Erythroblast (primary cell): ENCODE results near the gene TSPO.
"Not testable (repeated sequence)": the region's sequence is repeated elsewhere in the genome, so short reads cannot be mapped to it uniquely, and the experiment has no call there.

Experiments used
- DNase-seq, 2 experiments: peaks; one replicate each; lab custom pipeline; 2025; lab: John Stamatoyannopoulos, UW
- GATA1 ChIP-seq: IDR thresholded peaks from 2 replicates; pipeline ENCODE4 v1.6.1; 2011; ENCODE audit warnings: low read depth, mild to moderate bottlenecking, control low read depth, low read length, moderate library complexity
- POLR2A ChIP-seq: IDR thresholded peaks from 2 replicates; pipeline ENCODE4 v1.6.1; 2011; ENCODE audit warnings: mild to moderate bottlenecking, low read length

TSPO gene

DNA sequence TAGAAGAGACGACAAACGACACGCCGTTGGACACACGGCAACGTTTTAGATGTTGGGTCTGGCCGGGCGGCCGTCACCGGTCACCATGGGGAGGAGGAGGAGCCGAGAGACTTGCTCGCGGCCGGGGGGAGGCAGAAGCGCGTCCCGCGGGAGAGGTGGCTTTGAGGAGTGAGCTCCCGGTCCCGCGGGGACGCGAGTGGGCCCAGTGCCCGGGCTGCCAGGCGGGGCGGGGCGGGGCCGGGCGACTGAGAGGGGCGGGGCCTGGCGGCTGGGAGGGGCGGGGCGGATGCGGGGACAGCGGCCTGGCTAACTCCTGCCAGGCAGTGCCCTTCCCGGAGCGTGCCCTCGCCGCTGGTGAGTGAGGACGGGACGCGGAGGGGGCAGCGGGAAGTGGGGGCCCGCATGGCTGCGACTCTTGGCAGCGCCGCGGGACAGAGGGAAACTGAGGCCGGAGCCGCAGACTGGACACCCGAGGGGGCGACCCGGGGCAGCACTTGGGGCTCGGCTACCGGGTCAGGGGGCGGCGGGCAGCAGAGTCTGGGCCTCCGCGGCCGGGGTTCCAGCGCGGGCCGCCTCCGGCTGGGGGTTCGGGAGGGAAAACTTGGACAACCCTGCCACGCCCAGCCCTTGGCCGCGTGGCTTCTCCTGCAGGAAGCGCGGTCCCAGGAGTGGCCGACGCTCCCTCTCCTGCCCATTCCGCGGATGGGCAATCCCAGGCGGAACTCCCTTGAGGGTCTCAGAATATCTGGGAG, at the start of gene TSPO:
Gene TSPO, plus strand, starts transcription at position 309 of the 752 bp plus-strand sequence. CDS start 7,680 bp downstream, outside the sequence.
- peak; percentile 60 to 74 for DNase-seq
- TF ChIP-seq GATA1 (no peak), POLR2A (no peak)

DNA sequence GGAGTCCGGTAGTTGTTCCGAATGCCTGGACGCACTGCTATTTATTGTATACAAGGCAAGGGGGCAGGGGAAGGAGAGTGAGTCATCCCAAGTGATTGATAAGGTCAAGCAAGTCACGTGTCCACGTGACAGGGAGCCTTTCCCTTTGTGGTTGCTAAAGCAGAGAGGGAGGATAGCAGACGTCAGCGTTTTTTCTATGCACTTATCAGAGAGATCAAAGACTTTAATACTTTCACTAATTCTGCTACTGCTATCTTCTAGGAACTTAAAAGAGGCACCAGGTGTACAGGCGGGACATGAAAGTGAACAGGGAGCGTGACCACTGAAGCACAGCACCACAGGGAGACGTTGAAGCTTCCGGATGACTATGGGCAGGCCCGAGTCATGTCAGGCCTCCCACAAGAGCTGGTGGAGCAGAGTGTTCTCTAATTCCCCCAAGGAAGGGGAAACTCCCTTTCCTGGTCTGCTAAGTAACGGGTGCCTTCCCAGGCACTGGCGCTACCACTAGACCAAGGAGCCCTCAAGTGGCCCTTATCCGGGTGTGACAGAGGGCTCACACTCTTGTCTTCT, 47.2 kb upstream of the TSPO start:
- peak; percentile 92 to 95 for DNase-seq

DNA sequence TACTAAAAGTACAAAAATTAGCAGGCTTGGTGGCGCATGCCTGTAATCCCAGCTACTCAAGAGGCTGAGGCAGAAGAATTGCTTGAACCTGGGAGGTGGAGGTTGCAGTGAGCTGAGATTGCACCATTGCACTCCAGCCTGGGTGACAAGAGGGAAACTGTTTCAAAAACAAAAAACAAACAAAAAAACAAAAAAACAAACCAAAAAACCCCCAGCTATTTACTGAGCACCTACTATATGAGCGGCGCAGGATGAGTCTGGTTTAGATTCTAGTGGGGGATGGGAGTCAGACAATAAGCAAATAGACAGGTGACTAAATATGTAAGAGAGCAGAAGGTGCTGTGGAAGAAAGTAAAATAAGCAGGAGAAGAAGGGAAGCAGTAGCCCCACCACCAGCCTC, 46.4 kb upstream of the TSPO start:
- DNase-seq = not testable (repeated sequence)

DNA sequence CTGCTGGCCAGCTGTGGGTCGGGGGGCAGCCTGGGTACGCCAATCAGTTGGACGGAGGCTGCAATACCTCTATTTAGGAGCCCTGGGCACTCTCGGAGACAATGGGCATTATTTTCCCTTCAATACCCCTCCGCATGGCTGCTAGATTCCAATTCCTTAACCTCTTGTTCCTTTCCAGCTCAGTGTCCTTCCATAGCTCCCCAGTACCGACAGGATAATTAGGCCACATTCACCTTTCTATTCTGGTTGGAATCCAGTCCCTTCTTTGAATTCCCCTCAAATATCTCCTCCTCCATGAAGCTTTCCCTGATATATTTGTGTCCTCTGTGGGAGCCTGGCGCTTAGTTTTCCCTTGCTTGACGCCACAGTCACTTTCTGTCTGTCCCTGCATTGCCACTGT, 45.1 kb upstream of the TSPO start:
- DNase-seq = no peak
- TF ChIP-seq POLR2A (no peak), GATA1 (no peak)

DNA sequence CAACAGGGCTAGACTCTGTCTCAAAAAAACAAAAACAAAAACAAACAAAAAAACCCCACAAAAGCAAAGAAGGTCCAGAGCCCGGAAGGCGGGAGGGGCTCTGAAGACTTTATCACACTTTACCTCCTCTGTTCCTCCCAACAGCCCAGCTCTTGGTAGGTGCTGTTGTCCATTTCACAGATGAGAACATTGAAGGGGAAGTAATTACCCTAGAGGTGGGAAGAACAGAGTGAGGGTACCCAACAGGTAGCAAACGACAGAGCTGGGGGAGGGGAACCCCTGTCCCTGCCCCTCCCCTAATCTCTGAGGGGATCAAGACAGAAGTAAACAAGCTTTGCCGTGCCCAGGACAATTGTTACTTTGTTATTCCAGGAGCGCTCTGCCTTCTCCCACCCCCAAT, 41.8 kb upstream of the TSPO start:
- TF ChIP-seq POLR2A (no peak), GATA1 (no peak)

DNA sequence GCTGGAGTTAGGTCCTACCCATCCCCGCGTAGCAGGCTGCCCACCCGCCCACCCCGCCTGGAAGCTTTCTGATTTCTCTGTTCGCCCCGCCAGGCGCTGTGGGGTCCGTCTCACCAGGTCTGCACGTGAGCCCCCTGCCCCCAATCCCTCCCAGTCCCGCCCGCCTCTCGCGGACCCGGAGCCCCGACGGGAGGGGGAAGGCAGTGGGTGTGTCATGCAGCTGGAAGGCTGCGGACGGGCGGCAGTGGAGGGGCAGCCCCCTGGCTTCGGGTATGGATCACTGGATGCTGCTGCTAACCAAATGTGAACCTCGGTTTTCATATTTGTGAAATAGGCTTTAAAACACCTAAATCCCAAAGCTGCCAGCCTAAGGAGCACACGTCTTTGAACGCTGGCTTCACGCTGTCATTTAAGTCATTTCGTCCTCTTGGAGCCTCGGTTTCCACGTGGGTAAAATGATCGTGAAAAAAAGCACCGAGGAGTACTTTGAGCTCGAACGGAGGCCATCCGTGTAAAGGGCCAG, 41.4 kb upstream of the TSPO start:
- TF ChIP-seq GATA1 (no peak), POLR2A (no peak)
- DNase-seq = no peak

More for the DNA sequence above, 41.8 kb upstream of the TSPO start:
- DNase-seq = no peak

DNA sequence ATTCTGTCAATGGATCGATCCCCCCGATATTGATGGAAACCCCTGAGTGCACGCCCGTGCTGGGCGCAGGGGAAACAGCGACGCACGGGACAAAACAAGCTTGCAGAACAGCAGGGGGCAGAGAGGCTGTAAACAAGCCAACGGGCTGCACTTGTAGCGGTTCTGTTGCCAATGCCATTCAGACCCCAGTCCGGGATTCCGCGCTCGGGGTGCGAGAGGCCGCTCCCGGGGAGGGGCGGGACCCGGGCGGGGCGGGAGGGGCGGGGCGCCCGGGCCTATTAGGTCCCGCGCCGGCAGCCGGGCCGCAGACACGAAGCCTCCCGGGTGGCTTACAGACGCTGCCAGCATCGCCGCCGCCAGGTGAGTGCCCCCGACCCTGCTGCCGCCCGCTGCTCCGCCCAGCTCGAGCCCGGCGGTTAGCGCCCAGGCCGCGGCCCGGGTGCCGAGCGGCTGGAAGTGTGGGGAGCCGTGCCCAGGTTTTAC, 40.9 kb upstream of the TSPO start, which contains the start of gene BIK:
Gene BIK, plus strand, starts transcription at position 307 of the 483 bp plus-strand sequence. CDS start 13,273 bp downstream, outside the sequence.
- peak; percentile 72 to 80 for DNase-seq
- TF ChIP-seq GATA1 (no peak), POLR2A (no peak)

DNA sequence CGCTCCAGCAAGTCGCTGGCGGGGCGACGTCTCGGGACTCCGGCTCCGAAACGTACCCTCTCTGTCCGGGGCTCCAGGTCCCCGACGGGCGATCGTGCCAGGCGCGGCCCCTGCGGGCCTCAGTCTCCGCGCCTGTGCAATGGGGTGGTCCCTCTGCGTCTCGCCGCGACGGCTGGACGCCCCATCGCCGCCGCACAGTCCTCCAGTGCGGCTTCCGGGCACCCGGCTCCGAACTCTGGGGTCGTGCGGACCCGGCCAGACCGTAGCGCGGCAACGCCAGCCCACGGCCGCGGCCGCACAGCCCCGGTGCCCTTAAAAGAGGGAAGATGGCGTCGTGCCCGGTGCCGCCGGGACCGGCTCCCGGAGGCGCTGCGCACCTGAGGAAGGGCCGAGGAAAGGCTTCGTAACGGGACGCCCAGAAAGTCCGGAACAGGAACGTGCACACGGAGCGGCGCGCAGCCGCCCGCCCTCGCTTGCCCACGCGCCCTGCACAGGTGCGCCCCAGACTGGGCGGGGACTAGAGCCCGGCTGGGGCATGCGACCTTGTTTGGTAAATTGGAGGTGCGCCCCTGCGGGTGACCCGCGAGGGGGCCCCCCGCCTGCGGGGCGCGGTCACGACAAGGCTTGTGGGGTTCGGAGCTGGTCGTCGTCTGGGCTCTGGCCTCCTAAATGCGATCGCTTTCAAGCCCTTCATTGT, 40.3 kb upstream of the TSPO start:
- DNase-seq = peak; percentile 20 to 31

DNA sequence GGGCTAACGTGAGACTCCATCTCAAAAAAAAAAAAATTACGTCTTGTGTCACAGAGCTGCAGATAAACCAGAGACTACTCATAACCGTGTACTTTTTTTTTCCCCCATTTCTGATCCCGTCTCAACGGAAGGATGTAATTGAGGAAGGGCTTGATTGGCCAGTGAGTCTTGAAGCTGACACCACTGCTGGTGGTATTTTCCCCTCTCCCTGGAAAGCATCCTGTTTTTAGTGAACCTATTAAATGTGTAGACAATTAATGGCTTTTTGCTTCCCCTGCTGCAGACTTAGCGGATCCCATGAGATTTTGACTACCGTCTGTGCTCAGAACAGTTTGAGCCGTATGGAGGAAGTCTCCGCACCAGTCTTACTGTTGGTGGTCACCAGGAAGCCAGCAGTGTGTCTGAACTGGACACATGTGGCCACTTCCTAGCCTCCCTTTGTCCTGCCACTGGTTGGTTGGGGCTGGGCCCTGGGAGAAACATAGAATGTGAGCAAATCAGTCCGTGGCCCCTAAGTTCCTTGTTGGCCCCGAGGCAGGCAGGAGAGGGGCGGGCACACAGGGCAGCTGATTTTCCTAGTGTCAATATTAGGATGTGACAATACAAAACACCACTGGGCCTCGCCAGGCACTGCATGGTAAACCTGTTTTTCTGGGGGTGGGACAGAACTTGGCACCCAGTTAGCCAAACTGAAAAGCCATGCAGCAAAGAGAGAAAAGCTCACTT, 37.7 kb upstream of the TSPO start:
- TF ChIP-seq POLR2A (no peak), GATA1 (no peak)
- no peak for DNase-seq

More for the DNA sequence above, 40.3 kb upstream of the TSPO start:
- TF ChIP-seq POLR2A (no peak), GATA1 (no peak)

DNA sequence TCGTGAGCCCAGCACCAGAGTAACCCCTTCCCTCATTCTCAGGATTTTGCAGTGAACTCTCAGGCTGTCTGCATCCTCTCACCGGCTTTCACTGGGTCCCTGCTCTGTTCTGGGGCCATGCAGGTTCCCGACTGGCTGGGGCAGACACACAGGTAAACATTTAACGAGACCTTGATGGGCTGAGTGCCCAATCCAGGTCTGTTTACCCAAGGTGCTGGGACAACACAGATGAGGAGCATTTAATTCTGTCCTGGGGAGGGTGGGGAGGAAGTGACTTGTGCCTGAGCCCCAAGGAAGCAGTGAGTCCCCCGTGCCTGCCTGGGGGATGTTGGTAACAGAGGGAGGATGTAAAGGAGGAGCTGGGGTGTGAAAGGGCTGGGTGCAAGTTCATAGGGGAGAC, 36.4 kb upstream of the TSPO start:
- no peak for DNase-seq
- TF ChIP-seq GATA1 (no peak), POLR2A (no peak)

DNA sequence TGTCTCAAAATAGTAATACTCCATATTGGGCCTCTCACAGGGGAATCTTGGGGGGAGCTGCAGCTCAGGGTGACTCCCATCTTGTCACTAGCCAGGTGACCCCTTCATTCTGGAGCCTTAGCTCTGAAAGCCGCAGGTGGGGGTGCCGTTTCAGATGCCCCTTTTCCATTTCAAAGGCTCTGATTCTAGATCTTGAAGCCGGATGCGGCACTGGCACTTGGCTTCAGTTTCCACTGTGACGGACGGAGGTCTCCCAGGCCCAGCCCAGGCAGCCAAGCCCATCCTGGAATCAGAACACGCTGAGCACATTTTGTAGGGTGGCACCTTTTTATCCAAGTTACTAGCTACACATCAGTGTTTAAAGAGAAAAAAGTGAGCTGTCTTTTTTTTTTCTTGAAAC, 34.4 kb upstream of the TSPO start:
- TF ChIP-seq POLR2A = no peak
- TF ChIP-seq GATA1 = no peak
- DNase-seq = no peak

DNA sequence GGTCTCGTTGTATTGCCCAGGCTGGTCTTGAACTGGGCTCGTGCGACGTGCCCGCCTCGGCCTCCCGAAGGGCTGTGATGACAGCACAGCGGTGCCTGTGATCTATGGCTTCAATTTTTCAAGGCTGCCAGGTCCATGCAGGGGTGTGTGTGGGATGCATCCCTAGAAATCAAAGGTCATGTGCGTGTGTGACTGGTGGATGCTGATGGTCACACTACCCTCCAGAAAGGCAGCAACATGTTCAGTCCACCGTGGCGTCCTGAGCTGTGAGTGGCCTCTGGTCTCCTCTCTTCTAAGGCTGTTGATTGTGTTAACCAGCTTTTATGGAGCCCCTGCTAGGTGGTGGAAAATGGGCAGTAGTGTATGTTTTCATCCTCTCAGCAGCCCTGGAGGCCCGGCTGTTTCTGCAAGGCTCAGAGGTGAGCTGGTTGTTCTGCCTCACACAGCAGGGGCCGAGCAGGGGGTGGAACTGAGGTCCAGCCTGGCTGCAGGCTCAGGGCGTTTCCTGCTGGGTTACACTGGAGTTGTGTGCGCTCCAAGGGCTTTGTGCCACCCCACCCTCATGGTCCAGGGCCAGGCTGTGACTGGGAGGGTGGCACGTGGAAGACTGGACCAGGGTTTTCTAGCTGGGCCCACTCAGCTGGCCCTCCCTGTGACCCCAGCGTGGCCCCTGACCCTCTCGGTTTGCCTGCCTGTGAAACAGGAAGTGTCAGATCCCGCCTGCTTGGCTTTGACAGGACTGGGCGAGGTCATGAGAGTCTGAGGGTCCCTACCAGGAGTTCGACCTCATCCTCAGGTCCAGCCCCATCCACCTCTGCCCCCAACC, 33.1 kb upstream of the TSPO start:
- TF ChIP-seq POLR2A = no peak
- TF ChIP-seq GATA1 = no peak
- no peak for DNase-seq
